WERI-Rb-1 (cell line): ENCODE results near the gene POMGNT1.
"Not testable (repeated sequence)": the region's sequence is repeated elsewhere in the genome, so short reads cannot be mapped to it uniquely, and the experiment has no call there.

Source experiments
- DNase-seq: peaks from one replicate; pipeline ENCODE4 v3.0.0-alpha.2; 2020
- H3K27ac ChIP-seq: fragments of 250-450 bp; sonication (Bioruptor Pico); 2 replicates; pipeline ENCODE4 v1.5.1; 2020; ENCODE audit warnings: mild to moderate bottlenecking, moderate library complexity
- H3K27me3 ChIP-seq: fragments of 250-450 bp; sonication (Bioruptor Pico); 2 replicates; pipeline ENCODE4 v1.5.1; 2021; ENCODE audit warnings: mild to moderate bottlenecking, low read depth, moderate library complexity; ENCODE audit not compliant: insufficient read depth, severe bottlenecking
- H3K36me3 ChIP-seq: fragments of 250-450 bp; sonication (Bioruptor Pico); 2 replicates; pipeline ENCODE4 v1.5.1; 2020; ENCODE audit warnings: mild to moderate bottlenecking, moderate library complexity
- H3K4me3 ChIP-seq: 2 replicates; pipeline ENCODE4 v1.5.1; 2011; ENCODE audit warnings: low read depth, mild to moderate bottlenecking, control low read depth, low read length
- H3K9me3 ChIP-seq: fragments of 250-450 bp; sonication (Bioruptor Pico); 2 replicates; pipeline ENCODE4 v1.5.1; 2021; ENCODE audit warnings: mild to moderate bottlenecking, moderate library complexity; ENCODE audit not compliant: severe bottlenecking
- CTCF ChIP-seq: IDR thresholded peaks from 2 replicates; pipeline ENCODE4 v1.5.1; 2011; ENCODE audit warnings: low read depth, mild to moderate bottlenecking, control low read depth, inconsistent platforms, low read length

POMGNT1 gene

GRCh38 chr1:46197964-46198811 lies at the start of gene POMGNT1:
POMGNT1 (minus strand) TSS chr1:46198434; CDS start chr1:46197821, 613 bp downstream.
- peak within 1 kb of the TSS; percentile 77 for H3K4me3 ChIP-seq
- H3K9me3 ChIP-seq: no peaks in the 10 kb centered on the region
- peaks cover 5% of the 10 kb centered on the region for H3K36me3 ChIP-seq
- TF ChIP-seq CTCF: peak; percentile 43; the same call in 1 of the 2 replicates
- DNase-seq: peak; percentile 61
- H3K27me3 ChIP-seq: no peaks in the 10 kb centered on the region
- peak within 1 kb of the TSS; percentile 86 for H3K27ac ChIP-seq

- Histone ChIP-seq H3K27me3 (no peaks in the 10 kb centered on the region), H3K27ac (peak within 1 kb of the TSS; percentile 99), H3K4me3 (peak within 1 kb of the TSS; percentile 59), H3K9me3 (no peaks in the 10 kb centered on the region), H3K36me3 (peaks cover 44% of the 10 kb centered on the region)
- DNase-seq: peak; percentile 99
- TF ChIP-seq CTCF: no peak
These were observed 49.3 kb upstream of the POMGNT1 start, which contains the start of gene RAD54L for GRCh38 chr1:46247436-46248121. RAD54L (plus strand) TSS chr1:46247763; CDS start chr1:46248406, 643 bp downstream.

DNA sequence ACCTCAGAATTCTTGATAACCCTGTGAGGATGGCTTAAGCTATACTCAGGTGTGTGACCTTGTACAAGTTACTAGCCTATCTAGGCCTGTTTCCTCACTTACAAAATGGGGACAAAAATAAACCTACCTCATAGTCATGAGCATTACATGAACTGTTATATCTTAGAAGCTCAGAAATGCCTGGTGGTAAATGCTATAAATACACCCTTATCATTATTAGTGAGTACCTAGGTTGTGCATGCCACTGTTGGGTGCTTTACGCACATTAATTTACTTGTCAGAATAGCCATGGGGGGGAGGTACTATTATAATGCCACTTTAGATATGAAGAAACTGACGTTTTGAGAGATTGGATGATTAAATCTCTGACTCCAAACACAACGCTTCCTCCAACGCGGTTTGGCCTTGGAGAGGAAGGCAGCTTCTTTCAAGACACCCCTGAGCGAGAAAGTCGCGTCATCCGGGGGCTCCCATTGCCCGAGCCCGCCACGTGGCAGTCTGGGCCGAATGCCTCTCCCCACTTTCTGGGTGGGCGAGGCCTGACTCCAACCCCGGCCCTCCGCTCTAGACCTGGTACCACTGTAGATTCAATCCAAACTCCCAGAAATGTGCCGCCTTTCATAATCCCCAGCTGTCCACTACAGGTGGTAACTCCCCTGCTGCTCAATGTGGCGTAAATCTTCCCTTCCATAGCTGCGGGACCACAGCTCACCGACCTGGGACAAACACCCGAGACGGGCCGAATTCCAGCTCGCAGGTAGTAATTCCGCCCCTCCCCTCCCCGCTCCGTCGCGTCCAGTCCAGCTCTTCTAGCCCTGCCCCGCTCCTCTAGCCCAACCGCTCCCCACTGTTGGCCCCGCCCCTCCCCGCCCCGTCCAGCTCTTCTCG lies 48.6 kb upstream of the POMGNT1 start:
- peak overlapping the region; percentile 83 for H3K27ac ChIP-seq
- no peak for TF ChIP-seq CTCF

GRCh38 chr1:46246136-46246535 lies 47.9 kb upstream of the POMGNT1 start:
- H3K27ac ChIP-seq, H3K9me3 ChIP-seq, H3K4me3 ChIP-seq, DNase-seq, H3K27me3 ChIP-seq: not testable (repeated sequence)
- peaks cover 29% of the 10 kb centered on the region for H3K36me3 ChIP-seq

More for the DNA sequence above, 48.6 kb upstream of the POMGNT1 start:
- Histone ChIP-seq H3K36me3 (peaks cover 36% of the 10 kb centered on the region), H3K27me3 (no peaks in the 10 kb centered on the region), H3K4me3 (peak overlapping the region; percentile 50), H3K9me3 (no peaks in the 10 kb centered on the region)
- DNase-seq: no peak

GRCh38 chr1:46244656-46245371 lies 46.6 kb upstream of the POMGNT1 start:
- Histone ChIP-seq H3K36me3 (peaks cover 16% of the 10 kb centered on the region), H3K4me3 (no peak overlapping the region), H3K27ac (no peak overlapping the region), H3K27me3 (no peaks in the 10 kb centered on the region), H3K9me3 (no peaks in the 10 kb centered on the region)
- TF ChIP-seq CTCF: peak; percentile 18; the same call in 1 of the 2 replicates
- DNase-seq: no peak

- not testable (repeated sequence) for H3K9me3 ChIP-seq, H3K4me3 ChIP-seq, H3K27ac ChIP-seq, DNase-seq, H3K36me3 ChIP-seq, H3K27me3 ChIP-seq
These were observed 45.6 kb upstream of the POMGNT1 start for GRCh38 chr1:46243831-46244230.
